Anterior cingulate cortex (tissue), 58 donors: ENCODE measurements around the gene CRTC3.
"Not testable (repeated sequence)": the region's sequence is repeated elsewhere in the genome, so short reads cannot be mapped to it uniquely, and the experiment has no call there.

ENCODE experiments used
- DNase-seq, 58 donors: peaks; one replicate each; lab custom pipeline; 2025; lab: John Stamatoyannopoulos, UW

Gene CRTC3

GRCh38 chr15:90513893-90514292 is 15.8 kb upstream of the CRTC3 start:
- not testable (repeated sequence) for DNase-seq

- no peak for DNase-seq
These were observed 10.0 kb upstream of the CRTC3 start for GRCh38 chr15:90519688-90520087.

- DNase-seq = no peak
These were observed 9.4 kb upstream of the CRTC3 start for GRCh38 chr15:90520365-90520764.

GRCh38 chr15:90523373-90523772 is 6.3 kb upstream of the CRTC3 start:
- DNase-seq = no peak

- DNase-seq = not testable (repeated sequence)
These were observed 5.5 kb upstream of the CRTC3 start for GRCh38 chr15:90524018-90524803.

DNA sequence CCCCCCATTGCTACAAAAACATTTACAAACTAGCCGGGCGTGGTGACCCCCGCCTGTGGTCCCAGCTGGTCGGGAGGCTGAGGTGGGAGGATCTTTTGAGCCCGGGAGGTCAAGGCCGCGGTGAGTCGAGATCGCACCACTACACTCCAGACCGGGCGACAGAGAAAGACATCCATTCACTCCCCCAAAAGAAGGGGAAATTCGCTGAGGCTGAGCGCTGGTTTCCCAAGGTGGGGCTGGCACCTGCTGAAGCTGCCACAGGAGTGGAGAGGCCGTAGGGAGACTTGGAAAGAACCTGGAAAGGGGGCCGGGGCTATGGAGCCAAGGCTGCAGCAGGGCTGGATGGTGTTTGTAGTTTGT is 732 bp upstream of the CRTC3 start:
- DNase-seq = no peak

DNA sequence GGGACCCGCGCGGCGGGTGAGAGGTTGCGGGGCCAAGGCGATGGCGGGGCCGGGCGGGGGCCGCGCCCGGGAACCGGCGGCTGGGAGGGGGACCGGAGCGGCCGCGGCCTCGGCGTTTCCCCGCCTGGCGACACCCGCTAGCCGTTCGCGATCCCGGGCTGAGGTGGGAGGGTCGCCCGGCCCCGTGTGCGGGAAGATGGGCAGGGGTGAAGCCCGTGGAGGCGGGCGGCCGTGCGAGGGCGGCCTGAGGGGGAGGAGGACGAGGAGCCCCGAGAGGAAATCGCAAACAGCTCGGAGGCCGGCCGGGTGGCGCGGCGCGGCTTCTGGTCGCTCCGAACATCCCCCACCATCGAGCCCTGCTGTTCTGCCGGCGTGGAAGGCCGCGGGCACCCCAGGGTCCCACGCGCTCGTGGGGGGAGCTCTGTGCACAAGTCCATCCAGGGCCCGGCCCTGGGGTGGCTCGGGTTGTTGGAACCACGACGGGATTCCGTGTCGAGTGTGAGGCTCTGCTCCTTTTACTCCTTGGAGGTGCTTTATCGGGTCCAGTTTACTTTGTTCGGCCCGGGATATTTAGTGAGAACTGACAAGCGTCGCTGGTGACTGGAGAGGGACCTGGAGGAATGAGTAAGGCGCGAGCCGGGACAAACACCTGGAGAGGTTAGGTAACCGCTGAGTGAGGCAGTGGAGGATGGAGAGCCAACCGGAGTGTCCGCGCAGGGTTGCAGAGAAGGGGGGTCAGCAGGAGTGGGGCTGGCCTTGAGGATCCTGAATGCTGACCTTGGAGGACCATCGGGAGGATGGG is 728 bp downstream of the CRTC3 start:
- peak in 41 of 58 donors; percentile 13 to 68 (median 42) for DNase-seq

DNA sequence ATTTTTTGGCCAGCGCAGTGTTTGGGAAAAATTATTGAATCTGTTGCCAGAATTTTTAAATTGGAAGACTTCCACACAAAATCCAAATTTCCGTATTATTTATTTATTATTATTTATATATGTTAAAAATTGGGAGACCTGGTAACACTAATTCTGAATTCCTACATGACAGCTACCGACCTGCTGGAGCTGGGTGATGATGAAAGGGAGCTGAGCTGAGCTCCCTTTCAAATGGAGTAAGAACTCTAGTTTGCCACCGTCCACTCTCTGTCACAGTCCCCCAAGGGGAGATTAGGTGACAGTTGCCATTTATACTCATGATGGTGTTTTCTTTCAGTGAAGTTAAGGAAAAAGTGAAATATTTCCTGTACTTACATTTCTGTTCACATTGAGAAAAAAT is 1.4 kb downstream of the CRTC3 start:
- DNase-seq = no peak

- DNase-seq = no peak
These were observed 5.5 kb downstream of the CRTC3 start for GRCh38 chr15:90535254-90535653.

- no peak for DNase-seq
These were observed 10.1 kb downstream of the CRTC3 start for GRCh38 chr15:90539789-90540188.

DNA sequence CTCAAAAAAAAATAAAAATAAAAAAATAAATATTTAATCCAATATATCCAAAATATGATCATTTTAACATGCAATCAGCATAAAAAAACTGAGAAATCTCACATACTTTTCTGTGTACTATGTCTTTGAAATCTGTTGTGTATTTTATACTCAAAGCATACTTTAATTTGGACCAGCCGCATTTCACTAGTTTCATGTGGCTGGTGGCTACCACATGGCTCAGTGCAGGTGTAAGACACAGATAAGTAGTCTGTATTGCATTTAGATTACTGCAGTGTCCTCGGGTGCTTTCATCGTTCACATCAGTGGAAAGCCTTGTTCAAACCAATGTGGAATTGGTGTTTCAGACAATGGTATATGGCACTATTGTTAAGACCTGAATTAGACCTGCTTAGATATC is 11.0 kb downstream of the CRTC3 start:
- no peak for DNase-seq

- no peak for DNase-seq
These were observed 15.4 kb downstream of the CRTC3 start for GRCh38 chr15:90545095-90545494.

DNA sequence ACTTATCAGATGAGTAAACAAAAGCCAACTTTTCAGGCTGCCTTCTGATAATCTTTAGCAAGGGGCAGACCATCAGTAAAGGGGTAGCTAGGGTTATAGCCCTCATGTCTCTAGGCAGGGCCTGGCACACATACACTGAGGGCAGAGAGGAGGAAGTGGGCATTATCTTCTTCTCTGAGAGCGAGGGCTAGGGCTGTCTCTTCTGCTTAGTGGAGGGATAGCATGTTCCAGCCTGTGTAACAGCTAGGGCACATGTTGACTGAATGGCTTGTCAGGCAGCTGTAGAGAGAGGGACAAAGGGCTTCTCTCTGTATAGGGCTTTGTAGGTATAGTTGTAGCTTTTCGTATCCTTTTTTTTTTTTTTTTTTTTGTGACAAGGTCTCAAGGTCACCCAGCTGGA is 17.8 kb downstream of the CRTC3 start:
- DNase-seq = no peak

DNA sequence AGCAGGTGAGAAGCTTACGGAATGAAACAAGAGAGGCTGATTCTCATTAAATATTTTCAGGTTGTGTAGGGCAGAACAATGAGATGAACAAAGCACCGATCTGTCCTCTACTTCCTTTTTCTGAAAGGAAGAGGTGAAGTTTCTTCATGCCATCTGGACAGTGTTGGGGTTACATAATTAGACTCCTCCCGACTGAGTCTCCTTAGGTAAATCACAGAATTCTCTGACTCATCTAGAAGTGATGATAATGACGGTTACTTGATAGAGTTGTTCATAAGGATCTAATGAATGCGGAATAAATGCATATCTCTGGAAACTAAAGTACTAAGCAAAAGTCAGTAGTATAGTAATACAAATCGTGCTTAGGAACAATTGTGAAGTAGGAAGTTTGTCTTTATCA is 21.2 kb downstream of the CRTC3 start:
- no peak for DNase-seq

GRCh38 chr15:90552162-90552928 is 22.6 kb downstream of the CRTC3 start:
- no peak for DNase-seq

DNA sequence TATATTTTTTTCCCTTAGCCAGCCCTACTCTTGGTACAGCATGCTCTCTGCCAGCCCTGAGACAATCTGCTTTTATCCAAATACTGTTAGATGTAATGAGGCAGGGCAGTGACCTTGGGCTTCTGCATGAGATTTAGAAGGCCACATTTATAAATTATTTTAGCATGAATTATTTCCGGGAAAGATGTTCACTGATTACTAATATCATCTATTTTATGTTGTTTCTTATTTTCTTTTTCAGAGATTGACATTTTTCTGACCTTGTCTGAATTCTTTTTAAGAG is 23.1 kb downstream of the CRTC3 start:
- DNase-seq = no peak

GRCh38 chr15:90553248-90553745 is 23.6 kb downstream of the CRTC3 start:
- peak in 6 of 58 donors; percentile 9 to 48 (median 22) for DNase-seq

DNA sequence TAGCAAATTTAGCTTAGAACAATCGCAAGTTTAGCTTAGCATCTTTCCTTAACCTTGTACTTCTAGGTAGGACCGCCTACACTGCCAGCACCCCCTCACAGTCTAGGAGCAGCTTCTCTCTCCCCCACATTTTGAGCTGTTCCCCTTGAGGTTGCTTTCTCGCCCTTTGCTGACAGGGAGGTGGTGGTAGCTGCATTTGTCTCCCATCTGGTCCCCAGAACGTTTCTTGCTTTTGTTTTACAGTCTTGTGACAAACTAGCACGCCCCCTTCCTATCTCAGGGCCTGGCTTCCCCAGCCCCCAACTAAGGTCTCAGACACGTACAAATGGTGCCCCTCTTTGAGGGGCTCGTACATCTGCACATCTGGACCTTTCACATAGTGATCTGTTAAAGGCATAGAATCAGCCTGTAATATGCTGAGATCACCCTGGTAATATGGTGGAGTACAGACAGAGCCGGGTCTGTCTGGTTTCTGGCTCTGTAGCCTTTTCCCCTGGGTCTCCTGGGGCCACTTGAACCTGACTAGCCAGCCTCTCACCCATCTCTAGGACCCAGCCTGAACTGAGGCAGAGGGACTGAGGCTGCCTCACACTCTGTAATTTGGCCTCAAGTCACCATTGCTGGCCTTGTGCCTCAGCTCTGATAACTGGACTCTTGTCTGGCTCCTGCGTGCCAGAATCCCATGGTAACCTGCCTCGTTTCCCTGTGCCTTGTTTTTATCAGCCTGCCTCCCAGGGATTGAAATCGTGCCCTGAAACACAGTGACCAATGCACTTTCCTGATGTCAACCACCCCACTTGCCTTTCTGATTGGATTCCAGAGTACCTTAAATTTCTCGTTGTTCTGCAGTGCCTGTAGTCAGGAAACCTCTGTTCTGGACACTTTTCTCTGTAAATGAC is 27.7 kb downstream of the CRTC3 start:
- DNase-seq = peak in 43 of 58 donors; percentile 7 to 83 (median 49)

- DNase-seq = peak in 1 of 58 donors; percentile 63
These were observed 28.4 kb downstream of the CRTC3 start for GRCh38 chr15:90558171-90558573.

GRCh38 chr15:90559119-90559518 is 29.4 kb downstream of the CRTC3 start:
- no peak for DNase-seq
